GM19372 (cell line): ENCODE measurements around the gene AADAC.
"Not testable (repeated sequence)": the region's sequence is repeated elsewhere in the genome, so short reads cannot be mapped to it uniquely, and the experiment has no call there.

Experiments
- ATAC-seq: cut with Tn5 transposase; IDR thresholded peaks from one replicate; pipeline ENCODE4 v1.9.1; 2021; ENCODE audit warnings: mild to moderate bottlenecking, low read depth, moderate library complexity; ENCODE audit not compliant: unreplicated experiment

AADAC gene

GRCh38 chr3:151852074-151852811, 38.3 kb downstream of the AADAC start:
- ATAC-seq, result no peak

- ATAC-seq, result no peak
Observed at GRCh38 chr3:151856118-151856517, 42.2 kb downstream of the AADAC start.

GRCh38 chr3:151856641-151857040, 42.7 kb downstream of the AADAC start:
- no peak for ATAC-seq

GRCh38 chr3:151859233-151859673, 45.3 kb downstream of the AADAC start:
- ATAC-seq, result no peak

GRCh38 chr3:151859905-151860304, 46.0 kb downstream of the AADAC start:
- no peak for ATAC-seq

GRCh38 chr3:151863611-151864010, 49.7 kb downstream of the AADAC start:
- ATAC-seq, result no peak

- no peak for ATAC-seq
Observed at GRCh38 chr3:151864423-151865101, 50.6 kb downstream of the AADAC start.

GRCh38 chr3:151866711-151867410, 52.9 kb downstream of the AADAC start:
- no peak for ATAC-seq

GRCh38 chr3:151867666-151868065, 53.8 kb downstream of the AADAC start:
- ATAC-seq, result no peak

GRCh38 chr3:151869181-151869580, 55.3 kb downstream of the AADAC start:
- no peak for ATAC-seq

- ATAC-seq, result peak; percentile 59
Observed at GRCh38 chr3:151871639-151872468, 57.9 kb downstream of the AADAC start.

GRCh38 chr3:151873398-151873797, 59.5 kb downstream of the AADAC start, which contains the start of gene SUCNR1:
SUCNR1 (plus strand) TSS chr3:151873643; CDS start chr3:151879893, 6,250 bp downstream.
- no peak for ATAC-seq

GRCh38 chr3:151874079-151874478, 60.2 kb downstream of the AADAC start:
- not testable (repeated sequence) for ATAC-seq

- ATAC-seq, result peak; percentile 73
Observed at GRCh38 chr3:151875759-151876158, 61.8 kb downstream of the AADAC start.

- no peak for ATAC-seq
Observed at GRCh38 chr3:151877269-151877668, 63.4 kb downstream of the AADAC start.
